RPMI7951 (cell line): Measurements from ENCODE around the gene PRTFDC1. TPM values are rescaled to one million over a fixed set of nuclear protein-coding genes. Genes with fewer than 3 reads are reported as not detected.
A peak's percentile ranks its signal among the peaks of the same experiment; 100 is the strongest.
"Not testable (repeated sequence)": the region's sequence is repeated elsewhere in the genome, so short reads cannot be mapped to it uniquely, and the experiment has no call there.

ENCODE experiments used
- DNase-seq: peaks from one replicate; pipeline ENCODE4 v3.0.0-alpha.2; 2012; ENCODE audit warnings: low read depth
- total RNA-seq: library from RNA; depleted of rRNA; stranded (reverse); fragments of >200 nt; shearing (Covaris generic); gene quantifications from 2 replicates; pipeline ENCODE4 v1.2.3, GENCODE V29; 2014; rRNA removed

PRTFDC1 gene, protein sequence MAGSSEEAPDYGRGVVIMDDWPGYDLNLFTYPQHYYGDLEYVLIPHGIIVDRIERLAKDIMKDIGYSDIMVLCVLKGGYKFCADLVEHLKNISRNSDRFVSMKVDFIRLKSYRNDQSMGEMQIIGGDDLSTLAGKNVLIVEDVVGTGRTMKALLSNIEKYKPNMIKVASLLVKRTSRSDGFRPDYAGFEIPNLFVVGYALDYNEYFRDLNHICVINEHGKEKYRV
- total RNA-seq: not detected in 2 replicates

DNA sequence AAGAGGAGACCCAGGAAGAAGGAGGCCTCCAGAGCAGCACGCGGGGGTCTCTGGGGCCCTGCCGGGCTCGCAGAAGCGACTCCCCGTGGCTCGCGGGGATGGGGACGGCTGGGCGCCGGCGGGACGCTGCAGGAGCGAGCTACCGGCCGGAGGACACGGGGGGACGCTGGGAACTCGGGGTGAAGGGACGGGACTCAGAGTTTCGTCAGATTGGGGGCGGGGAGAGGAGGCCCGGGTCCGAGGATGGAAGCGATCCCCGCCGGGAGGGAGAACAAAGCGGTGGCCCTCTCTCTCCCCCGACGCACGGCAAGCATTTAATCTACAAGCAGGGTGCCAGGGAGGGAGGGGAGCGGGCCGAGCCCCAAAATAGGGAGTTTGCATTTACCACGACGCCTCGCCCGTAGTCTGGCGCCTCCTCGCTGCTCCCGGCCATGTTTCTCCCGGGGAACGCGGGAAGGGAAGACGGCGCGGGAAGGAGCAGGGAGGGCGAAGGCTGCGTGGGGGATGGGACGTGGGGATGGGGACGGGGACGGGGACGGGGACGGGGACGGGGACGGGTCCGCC, at the start of gene PRTFDC1:
Gene PRTFDC1 (minus strand): TSS at position 464 of the 564 bp plus-strand sequence. CDS start 31 bp downstream, at position 433.
- DNase-seq: no peak

DNA sequence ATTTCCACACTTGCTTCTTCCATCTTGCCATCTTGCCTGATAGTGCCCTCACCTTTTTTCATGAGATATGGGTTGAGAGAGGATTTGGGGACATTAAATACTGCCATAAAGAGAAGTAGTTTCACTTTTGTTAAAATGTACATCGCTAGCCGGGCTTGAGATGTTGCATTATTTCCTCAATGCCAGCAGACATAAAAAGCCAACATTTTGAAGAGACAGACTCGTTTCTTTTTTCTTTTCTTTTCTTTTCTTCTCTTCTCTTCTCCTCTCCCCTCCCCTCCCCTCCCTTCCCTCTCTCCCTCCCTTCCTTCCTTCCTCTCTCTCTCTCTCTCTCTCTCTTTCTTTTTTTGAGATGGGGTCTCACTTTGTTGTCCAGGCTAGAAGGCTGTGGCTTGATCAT, 45.6 kb upstream of the PRTFDC1 start:
- no peak for DNase-seq

DNA sequence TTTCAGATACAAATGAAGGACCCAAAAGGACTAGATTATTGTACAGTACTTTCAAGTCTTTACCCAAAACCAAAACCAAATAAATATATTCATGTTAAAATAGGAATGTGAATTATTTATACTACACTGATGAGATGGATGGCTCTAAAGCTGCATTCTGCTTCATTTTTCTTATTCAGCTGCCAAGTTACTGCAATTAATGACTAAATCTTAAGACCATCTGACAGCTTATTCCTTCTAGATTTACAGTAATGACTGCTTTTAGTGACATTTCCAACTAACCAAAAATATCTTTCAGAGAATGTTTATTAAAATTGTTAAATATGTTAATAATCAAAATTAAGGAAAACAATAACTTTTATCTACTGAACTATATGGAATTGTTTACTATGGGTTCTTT, 42.7 kb upstream of the PRTFDC1 start:
- DNase-seq: no peak

DNA sequence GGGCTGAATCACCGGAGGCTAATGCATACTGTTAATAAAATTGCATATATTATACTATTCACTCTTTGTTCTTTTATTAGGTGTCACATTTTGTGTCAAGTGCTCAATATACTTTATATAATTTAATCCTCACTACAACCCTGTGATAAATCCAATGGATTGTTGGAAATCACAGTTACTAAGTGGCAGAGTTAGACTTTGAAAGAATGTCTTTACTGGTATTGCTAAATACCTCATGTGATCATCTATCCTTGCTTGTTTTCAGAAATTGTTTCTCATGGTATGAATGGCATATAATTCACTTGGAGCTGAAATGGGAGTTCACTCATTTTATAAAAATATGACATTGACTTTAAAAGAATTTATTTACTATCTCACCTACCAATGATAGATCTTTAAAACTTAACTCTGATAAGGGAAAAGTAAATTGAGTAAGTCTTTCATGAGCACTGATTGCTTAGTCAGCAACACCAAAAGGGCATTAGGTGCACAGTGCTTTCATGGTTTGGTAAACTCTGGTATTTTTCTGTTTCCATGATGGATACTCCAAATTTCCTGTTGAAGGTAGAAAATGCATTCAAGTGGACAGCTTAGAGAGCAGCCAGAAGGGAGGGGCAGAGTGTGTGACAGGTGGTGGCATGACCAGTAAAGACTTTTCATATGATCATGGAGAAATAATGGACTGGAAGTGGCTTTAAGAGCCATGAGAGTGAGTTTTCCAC, 41.0 kb upstream of the PRTFDC1 start:
- DNase-seq: no peak

DNA sequence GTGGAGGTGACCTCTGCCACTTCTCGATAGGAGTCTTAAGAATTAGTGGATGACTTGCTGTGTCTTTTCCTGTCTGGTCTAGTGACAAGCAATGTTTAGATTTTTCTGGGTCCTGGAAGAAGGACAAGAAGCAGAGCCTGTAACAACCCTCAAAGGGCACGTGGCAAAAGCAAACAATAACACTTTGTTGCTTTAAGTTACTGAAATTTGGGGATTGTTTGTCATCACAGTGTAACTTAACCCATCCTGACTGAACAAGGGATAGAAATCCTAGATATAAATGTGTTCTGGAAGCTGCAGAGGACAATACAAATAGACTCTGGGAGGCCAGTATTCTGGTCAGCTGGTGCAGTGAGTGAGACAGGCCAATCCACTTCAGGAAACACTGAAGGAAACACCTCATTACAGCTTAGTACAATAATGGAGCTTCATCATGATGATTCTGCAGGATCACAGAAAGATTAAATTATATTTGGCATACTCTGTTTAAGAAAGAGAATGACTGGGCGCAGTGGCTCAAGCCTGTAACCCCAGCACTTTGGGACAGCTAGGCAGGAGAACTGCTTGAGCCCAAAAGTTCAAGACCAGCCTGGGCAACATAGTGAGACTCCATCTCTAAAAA, 40.2 kb upstream of the PRTFDC1 start:
- no peak for DNase-seq

DNA sequence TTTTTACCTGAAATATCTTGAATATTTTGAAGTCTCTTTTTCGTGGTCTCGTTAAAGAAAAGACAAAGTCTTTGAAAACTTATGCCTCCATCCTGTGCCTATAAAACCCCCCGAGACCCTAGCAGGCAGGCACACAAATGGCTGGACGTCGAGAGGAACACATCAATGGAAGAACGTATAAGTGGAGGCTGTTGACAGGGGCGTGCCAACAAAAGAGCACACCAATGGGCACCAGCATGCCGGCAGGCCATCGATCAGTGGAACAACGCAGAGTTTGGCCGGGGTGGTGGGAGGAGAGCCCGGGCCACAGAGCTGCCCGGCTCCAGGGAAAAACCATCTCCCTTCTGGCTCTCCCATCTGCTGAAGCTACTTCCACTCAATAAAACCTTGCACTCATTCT, 38.9 kb upstream of the PRTFDC1 start:
- no peak for DNase-seq

DNA sequence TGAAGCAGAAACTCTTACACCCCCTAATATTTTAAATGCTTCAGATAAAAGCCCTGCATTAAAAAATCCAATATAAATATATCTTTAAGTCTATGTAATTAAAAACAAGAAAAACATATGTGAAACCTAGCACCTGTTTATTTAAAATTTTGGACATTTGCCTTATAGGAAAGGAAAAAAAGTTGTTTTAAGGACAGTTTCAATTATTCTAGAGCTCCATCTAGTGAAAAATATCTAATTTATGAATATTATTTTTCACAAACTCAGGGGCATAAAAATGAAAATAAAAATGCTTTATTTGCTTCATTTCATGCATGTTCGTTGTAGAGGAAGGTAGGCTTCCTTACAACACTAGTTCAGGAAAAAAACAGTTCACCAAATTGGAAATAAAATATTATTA, 37.5 kb upstream of the PRTFDC1 start:
- DNase-seq: peak; percentile 4

DNA sequence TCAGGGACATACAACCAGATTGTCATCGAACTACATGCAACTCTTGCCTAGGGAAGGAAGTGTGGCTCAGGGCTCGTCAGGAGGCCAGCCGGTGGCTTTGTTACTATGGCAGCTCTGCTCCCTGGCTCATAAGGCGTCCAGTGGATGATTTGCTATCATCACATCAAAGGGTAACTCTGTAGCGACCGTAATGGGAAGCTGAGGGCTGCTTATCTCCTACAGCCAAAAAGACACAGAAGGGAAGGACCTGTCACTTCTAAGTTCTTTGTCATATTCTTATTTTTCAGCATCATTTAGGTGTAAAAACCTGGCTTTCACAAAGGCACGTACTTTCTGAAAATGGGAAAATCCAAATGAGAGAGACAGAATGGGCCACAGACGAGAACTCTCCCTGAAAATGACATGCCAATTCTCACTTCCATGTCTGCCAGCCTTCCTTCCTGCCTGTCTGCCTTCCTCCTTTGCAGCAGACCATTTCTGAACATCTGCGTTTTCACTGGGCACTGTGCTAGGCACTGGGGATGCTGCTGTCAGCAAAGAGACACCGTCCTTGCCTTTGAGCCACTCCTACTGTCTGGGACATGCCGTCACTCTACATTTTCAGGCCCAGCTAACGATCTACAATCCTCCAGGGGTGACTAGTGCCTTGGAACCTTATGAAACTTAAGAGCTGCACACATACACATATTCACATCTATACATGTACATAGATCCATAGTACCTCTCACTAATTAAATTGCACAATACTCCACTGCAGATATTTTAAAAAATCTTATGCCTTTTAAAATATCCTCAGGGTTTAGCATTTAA, 36.6 kb upstream of the PRTFDC1 start:
- DNase-seq: no peak

DNA sequence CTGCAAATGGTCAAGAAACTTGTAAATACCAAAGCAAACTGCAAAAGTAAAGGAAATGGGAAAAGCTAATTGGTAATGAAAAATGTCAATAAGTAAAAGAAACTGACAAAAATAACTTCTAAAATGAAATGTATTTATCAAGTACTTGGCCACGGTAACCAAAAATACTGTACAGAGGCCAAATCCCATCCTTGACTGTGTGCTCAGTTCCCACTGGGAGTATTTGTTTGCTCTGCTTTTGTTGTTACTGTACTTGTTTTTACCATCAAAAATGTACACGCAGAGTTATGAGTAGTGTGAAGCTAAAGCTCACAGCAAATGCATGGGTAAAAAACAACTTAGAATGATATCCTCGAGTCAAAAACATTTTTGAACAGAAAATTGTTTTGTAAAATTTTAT, 32.5 kb upstream of the PRTFDC1 start:
- no peak for DNase-seq

DNA sequence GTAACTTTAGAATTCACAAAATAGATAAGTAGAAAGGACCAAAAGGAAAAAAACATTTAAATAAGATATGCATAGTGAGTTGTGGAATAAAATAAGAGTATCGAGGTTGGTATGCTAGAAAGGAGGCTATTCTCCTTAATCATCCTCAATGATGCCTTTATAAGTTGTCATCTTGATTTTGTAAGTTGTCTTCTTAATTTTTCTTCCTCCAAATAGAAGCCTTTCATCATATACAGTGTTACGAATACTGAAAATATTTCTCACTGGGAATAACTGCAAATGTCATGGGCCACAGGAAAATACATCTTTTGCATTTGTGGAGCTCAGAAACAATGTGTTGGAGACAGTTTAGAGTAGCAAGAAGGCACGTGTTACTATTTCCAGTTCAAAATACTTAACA, 31.5 kb upstream of the PRTFDC1 start:
- DNase-seq: no peak

DNA sequence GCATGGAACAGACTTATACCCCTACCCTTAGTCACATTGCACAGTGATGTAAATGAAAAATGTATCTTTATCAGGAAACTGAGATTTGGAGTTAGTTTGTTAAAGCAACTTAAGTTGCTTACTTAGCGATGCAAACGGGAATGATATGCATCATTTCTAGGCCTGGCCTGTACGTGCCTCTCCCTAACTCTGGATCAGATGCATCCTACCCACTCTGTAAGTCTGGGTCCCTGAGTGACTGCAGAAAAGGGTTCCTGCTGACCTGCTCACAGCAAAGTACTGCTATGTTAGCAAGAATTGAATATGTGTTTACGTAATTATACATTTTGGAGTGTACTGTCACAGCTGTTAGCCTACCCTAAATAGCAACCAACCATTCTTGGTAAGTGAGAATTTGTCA, 30.7 kb upstream of the PRTFDC1 start:
- no peak for DNase-seq

DNA sequence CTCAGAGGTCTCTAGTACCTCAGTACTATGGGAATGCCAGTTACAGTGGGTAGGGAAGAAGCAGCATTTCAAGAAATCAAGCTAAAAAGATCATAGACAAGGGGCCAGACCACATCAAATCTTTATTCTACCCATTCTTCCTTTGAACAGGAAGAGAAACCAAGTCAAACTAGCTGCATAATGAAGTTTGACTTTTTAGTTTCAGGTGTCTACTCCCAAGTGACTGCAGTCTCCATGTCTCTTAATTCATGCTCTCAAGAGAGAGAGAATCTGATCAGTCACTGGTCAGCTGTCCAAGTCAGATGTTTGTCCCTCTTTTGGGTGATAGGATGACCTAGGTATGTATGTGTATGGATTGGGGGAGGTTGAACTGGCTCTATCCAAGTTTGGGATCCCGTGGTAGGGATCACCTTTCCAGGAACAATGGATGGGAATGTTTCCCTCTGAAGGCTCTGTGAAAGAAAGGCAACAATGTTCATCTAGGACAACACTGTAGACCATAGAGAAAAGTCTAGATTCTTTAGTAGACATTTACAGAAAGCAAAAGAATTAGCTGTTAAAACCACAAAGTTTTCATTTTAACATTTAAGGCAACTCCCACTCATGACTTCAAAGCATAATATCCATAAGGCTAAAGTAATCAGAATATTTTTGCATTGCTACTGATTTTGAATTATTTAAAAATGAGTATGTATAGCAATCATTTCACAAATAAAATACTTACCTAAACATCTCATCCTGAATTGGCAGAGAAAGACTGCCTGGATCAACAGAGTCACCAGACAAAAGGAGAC, 30.1 kb upstream of the PRTFDC1 start:
- no peak for DNase-seq

DNA sequence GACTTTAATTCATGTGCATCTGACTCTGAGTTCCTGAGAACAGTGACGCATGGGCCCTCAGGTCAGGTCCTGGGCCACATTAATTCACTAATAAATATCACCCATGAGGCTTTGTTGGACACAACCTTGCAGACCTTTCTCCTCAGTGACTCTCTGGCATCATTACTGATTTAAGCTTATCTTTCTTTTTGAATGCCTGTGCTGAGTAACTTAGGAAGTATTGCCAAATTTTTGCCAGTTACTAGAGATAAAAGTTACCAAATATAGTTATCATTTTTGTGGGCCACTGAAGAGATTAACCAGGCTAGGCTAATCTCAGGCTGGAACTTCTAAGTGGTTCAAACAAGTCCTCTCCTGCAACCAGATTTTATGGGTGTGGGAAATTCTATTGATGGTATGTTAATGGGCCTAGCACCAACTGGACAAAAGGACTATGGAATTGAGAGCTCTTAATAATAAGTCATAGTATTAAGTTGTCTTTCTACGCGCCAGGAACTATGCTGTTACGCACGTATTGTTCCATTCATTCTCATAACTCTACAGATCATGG, 28.8 kb upstream of the PRTFDC1 start:
- no peak for DNase-seq

DNA sequence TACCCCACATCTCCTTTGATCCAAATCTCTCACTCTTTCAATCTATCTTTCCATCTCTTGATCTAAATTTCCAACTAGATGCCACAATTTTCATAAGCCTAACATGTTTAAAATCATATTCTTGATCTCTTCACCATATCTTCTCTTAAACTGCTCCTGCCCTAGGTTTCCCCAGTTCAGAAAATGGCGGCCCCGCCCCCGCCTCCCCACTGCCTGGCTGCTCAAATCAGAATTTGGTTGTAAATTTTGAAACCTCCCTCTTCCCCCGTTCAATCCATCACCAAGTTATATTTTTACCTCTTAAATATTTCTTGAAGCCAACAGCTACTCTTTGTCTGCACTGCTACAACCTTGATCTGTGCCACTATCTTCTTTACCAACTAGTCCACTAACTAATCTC, 27.3 kb upstream of the PRTFDC1 start:
- DNase-seq: no peak

DNA sequence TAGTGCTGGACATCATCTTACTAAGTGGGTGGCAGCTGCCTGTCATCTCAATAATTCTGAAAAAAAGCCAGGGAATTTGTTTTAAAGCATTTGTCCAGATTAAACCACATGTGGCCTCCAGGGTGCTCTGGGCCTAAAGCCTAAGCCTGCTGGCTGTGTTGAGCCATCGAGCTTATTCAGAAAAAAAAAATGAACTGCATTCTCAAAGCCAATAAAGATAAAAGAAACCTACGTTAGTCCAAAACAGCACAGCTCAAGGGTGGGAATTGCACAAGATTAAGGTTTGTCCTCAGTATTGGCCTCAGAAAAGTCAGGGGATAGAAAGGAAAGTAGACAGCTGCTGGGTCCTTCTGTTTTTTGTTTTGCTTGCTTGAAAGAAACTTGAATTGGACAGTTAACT, 22.6 kb upstream of the PRTFDC1 start:
- DNase-seq: peak; percentile 59

DNA sequence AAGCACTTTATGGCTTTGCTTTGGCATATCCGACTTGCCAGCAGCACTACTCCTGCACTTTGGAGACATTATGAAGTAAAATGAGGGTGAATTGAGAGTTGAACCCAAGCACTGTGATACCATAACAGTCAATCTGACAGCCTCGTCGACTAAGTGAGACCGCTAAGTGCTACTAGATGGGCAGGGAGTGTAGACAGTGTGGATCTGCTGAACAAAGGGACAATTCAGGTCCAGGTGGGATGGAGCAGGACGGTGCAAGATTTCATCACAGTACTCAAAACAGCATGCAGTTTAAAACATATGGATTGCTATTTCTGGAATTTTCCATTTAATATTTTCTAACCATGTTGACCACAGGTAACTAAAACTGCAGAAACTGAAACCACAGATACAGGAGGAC, 20.8 kb upstream of the PRTFDC1 start:
- DNase-seq: no peak

DNA sequence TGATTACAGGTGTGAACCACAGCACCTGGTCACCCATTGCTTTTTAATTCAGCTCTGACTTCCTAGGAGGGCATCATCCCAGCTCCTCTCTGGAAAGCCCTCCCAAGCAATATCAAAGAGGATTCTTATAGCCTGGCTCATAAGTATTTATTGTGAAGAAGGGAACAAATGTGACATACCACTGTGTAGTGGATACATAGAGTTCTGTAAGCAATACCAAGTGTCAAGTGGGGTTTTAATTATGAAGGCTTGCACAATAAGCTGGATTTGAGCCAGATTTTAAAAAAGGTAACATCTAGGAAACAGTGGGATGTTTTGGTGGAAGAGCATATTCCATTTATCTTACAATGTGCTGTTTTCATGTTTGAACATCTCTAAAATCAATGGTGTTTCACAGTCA, 19.0 kb upstream of the PRTFDC1 start:
- no peak for DNase-seq

DNA sequence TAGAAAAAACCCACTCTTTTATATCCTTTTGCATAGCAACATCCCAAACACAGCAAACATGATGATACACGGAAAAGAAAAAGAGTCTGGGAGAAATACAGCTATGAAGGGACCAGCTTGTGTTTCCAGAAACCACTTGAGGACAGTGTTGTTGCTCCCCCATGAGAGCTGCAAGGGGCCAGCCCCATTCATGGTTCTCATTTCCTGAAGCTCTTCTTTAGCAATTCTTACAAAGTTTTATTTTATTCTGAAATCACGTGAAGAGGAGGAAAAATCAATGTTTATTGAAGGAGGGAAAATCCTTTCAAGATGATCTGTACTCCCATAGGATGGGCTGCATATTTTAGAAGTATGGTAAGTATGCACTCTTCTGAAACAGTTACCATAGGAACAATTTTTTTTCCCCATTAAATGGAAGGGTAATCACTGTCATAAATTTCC, 17.5 kb upstream of the PRTFDC1 start:
- DNase-seq: no peak

DNA sequence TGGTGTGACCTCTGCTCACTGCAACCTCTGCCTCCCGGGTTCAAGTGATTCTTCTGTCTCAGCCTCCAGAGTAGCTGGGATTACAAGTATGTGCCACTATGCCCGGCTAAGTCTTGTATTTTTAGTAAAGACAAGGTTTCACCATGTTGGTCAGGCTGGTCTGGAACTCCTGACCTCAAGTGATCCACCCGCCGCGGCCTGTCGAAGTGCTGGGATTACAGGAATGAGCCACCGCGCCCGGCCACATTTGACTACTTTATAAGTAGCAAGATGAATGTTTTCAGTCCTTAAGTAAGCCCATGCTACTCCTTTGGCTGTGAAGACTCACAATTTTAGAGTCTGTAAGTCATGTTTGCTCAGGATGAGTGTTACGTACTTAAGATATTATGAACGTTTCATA, 16.5 kb upstream of the PRTFDC1 start:
- not testable (repeated sequence) for DNase-seq

DNA sequence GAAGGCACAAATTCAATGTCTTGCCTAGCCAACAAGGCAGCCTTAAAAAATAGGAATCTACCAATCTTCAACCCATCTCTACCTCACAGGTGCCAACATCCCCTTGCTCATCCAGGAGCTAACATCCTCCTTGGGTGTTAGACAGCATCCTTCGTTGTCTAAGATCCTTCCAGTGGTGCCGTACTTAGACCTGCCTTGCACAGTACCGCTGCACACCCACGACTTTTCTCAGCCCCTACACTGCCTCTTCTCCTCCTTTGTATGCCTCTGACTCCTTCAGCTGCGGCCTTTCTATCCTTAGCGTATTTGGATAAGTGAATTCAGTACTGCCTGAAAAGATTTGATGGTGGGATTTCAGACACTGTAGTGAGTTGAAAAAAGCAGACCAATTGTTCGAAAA, 15.9 kb upstream of the PRTFDC1 start:
- DNase-seq: no peak

DNA sequence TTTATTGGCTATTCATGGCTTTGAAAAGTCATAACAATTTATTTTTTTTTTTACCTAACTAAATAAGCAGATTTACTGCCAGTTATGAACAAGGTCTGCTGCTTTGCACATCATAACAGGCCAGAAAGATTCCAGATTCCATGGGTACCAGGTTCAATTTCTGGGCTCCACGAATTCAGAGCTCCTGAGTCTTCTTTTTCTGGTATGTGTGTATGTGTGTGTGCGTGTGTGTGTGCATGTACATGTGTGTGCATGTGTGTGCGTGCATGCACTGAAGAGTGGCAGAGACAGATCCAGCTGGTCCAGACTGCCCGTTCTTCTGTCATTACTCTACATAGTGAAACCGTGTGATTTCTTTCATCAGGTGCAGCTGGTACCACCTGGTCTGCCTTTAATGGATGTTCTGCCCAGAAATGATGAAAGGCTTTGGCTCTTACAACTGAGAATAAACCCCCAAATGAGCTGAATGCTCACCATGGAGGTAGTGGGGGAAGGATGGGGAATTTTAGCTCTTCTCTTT, 14.6 kb upstream of the PRTFDC1 start:
- no peak for DNase-seq
